ENCODE measurements around the gene ACTA1.

The ACTA1 gene

DNA sequence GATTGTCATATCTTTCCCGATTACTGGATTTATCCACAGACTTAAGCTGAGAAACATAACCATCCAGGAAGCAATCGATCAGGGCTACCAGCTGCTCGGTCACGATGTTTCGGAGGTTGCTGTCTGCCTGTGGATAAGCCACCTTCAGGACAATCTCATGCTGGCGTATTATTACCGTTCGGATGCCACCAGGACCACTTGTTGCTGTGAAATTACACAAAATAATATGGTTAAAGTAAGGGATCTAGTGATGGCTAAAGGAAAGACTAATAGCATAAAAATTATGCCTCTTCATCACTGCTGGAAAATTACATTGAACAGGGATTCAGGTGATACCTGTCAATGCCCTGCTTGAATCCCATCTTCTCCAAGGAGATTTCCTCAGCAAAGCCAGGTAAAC is 30.8 kb upstream of the ACTA1 start:
- Histone ChIP-seq H3K27ac (ENCODE audit: low read depth, low read length) (no peak overlapping the region), H3K9ac (ENCODE audit: low read length in 5 of 5) (no peak overlapping the region), H3K4me3 (ENCODE audit: low read depth in 1 of 5, low read length in 5 of 5) (no peak overlapping the region), H3K9me3 (ENCODE audit: control insufficient read depth in 5 of 5, low read length in 5 of 5) (no peaks in the 10 kb centered on the region), H3K27me3 (ENCODE audit: control insufficient read depth in 5 of 5, insufficient read depth in 4 of 5, low read length in 5 of 5) (no peaks in the 10 kb centered on the region), H3K36me3 (ENCODE audit: control insufficient read depth in 5 of 5, insufficient read depth in 5 of 5, low read length in 5 of 5) (peaks cover 32 to 84% (median 72%) of the 10 kb centered on the region in 5 donors), H3K4me1 (ENCODE audit: control insufficient read depth in 5 of 5, insufficient read depth in 5 of 5, low read length in 5 of 5) (peaks cover 0 to 3% (median 0%) of the 10 kb centered on the region in 5 donors)

DNA sequence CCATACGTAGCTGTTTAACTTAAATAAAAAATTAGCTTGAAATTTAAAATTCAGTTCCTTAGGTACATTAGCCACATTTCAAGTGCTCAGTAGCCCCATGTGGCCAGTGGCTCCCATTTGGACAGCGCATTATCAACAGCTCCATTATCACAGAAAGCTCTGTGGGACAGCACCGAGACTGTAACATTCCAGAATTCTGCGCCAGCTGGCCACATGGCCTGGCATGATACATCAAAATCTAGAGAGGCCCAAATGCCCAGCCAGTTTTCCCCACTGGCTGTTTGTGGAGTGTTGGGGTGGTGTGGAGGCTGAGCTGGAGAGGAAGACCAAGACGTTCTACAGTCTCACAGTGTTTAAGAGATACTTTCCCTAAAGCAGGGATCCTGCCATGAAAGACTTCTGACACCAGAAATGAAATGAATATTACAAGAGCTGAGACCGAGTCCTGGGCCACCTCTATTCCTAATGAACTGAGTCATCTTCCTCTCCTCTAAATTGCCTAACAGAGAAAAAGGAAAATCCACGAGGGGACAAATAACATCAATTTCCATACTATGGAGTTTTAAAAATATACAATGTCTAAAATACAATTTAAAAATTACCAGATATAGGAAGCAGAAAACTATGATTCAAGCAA is 27.3 kb upstream of the ACTA1 start:
- Histone ChIP-seq H3K4me1 (ENCODE audit: control insufficient read depth in 5 of 5, insufficient read depth in 5 of 5, low read length in 5 of 5) (peaks cover 0 to 3% (median 0%) of the 10 kb centered on the region in 5 donors), H3K9me3 (ENCODE audit: control insufficient read depth in 5 of 5, low read length in 5 of 5) (no peaks in the 10 kb centered on the region), H3K27me3 (ENCODE audit: control insufficient read depth in 5 of 5, insufficient read depth in 4 of 5, low read length in 5 of 5) (no peaks in the 10 kb centered on the region), H3K27ac (ENCODE audit: low read depth, low read length) (no peak overlapping the region), H3K36me3 (ENCODE audit: control insufficient read depth in 5 of 5, insufficient read depth in 5 of 5, low read length in 5 of 5) (peaks cover 40 to 88% (median 82%) of the 10 kb centered on the region in 5 donors), H3K4me3 (ENCODE audit: low read depth in 1 of 5, low read length in 5 of 5) (no peak overlapping the region), H3K9ac (ENCODE audit: low read length in 5 of 5) (no peak overlapping the region)

DNA sequence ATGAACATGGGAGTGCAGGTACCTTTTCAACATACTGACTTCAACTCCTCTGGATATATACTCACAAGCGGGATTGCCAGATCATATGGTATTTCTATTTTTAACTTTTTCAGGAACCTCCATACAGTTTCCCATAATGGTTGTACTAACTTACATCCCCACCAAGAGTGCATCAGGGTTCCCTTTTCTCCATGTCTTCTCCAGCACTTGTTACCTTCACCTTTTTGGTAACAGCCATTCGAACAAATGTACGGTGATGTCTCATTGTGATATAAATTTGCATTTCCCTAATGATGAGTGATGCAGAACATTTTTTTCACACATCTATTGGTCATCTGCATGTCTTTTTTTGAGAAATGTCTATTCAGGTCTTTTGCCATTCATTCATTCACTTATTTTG is 25.9 kb upstream of the ACTA1 start:
- Histone ChIP-seq H3K4me1 (ENCODE audit: control insufficient read depth in 5 of 5, insufficient read depth in 5 of 5, low read length in 5 of 5) (peaks cover 0 to 3% (median 0%) of the 10 kb centered on the region in 5 donors), H3K27me3 (ENCODE audit: control insufficient read depth in 5 of 5, insufficient read depth in 4 of 5, low read length in 5 of 5) (no peaks in the 10 kb centered on the region), H3K9ac (ENCODE audit: low read length in 5 of 5) (no peak overlapping the region), H3K36me3 (ENCODE audit: control insufficient read depth in 5 of 5, insufficient read depth in 5 of 5, low read length in 5 of 5) (peaks cover 43 to 88% (median 74%) of the 10 kb centered on the region in 5 donors), H3K27ac (ENCODE audit: low read depth, low read length) (no peak overlapping the region), H3K9me3 (ENCODE audit: control insufficient read depth in 5 of 5, low read length in 5 of 5) (no peaks in the 10 kb centered on the region), H3K4me3 (ENCODE audit: low read depth in 1 of 5, low read length in 5 of 5) (no peak overlapping the region)

DNA sequence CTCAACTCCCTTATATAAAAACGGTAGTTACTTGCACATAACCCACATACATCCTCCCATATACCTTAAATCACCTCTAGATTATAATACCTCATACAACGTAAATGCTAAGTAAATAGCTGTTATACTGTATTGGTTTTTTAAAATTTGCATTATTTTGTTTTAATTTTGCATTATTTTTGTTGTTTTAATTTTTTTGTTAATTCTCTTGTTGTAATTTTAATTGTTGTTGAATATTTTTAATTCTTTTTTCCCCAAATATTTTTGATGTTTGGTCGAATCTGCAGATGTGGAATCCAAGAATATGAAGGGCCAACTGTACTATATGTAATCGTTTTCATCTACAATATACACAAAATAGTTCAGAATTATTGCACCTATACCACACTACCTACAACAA is 23.5 kb upstream of the ACTA1 start:
- H3K4me1 ChIP-seq (ENCODE audit: control insufficient read depth in 5 of 5, insufficient read depth in 5 of 5, low read length in 5 of 5) = peaks cover 0 to 4% (median 0%) of the 10 kb centered on the region in 5 donors
- H3K27ac ChIP-seq (ENCODE audit: low read depth, low read length) = no peak overlapping the region
- no peak overlapping the region for H3K4me3 ChIP-seq (ENCODE audit: low read depth in 1 of 5, low read length in 5 of 5)
- no peaks in the 10 kb centered on the region for H3K27me3 ChIP-seq (ENCODE audit: control insufficient read depth in 5 of 5, insufficient read depth in 4 of 5, low read length in 5 of 5)
- H3K36me3 ChIP-seq (ENCODE audit: control insufficient read depth in 5 of 5, insufficient read depth in 5 of 5, low read length in 5 of 5) = peaks cover 36 to 70% (median 57%) of the 10 kb centered on the region in 5 donors
- no peaks in the 10 kb centered on the region for H3K9me3 ChIP-seq (ENCODE audit: control insufficient read depth in 5 of 5, low read length in 5 of 5)
- H3K9ac ChIP-seq (ENCODE audit: low read length in 5 of 5) = no peak overlapping the region

DNA sequence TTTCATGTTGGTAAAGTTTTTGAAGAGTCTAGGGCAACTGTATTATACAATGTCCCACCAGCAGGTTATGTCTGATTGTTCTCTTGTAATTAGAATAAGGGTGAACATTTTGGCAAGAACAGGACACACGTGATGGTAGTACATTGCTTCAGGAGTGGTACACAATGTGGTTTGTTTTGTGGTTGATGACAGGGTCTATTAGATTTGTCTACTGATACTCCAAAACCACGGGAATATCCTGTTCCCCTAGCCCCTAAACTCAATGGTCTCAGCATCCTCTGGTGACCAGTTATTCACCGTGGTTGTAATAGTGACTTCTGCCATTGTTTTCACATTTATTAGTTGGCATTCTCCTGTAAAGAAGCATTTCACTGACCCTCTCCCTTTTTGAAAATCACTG is 22.1 kb upstream of the ACTA1 start:
- H3K4me3 ChIP-seq (ENCODE audit: low read depth in 1 of 5, low read length in 5 of 5) = no peak overlapping the region
- no peak overlapping the region for H3K9ac ChIP-seq (ENCODE audit: low read length in 5 of 5)
- peaks cover 0 to 5% (median 0%) of the 10 kb centered on the region in 5 donors for H3K4me1 ChIP-seq (ENCODE audit: control insufficient read depth in 5 of 5, insufficient read depth in 5 of 5, low read length in 5 of 5)
- H3K27me3 ChIP-seq (ENCODE audit: control insufficient read depth in 5 of 5, insufficient read depth in 4 of 5, low read length in 5 of 5) = no peaks in the 10 kb centered on the region
- no peak overlapping the region for H3K27ac ChIP-seq (ENCODE audit: low read depth, low read length)
- H3K9me3 ChIP-seq (ENCODE audit: control insufficient read depth in 5 of 5, low read length in 5 of 5) = no peaks in the 10 kb centered on the region
- H3K36me3 ChIP-seq (ENCODE audit: control insufficient read depth in 5 of 5, insufficient read depth in 5 of 5, low read length in 5 of 5) = peaks cover 46 to 70% (median 57%) of the 10 kb centered on the region in 5 donors

DNA sequence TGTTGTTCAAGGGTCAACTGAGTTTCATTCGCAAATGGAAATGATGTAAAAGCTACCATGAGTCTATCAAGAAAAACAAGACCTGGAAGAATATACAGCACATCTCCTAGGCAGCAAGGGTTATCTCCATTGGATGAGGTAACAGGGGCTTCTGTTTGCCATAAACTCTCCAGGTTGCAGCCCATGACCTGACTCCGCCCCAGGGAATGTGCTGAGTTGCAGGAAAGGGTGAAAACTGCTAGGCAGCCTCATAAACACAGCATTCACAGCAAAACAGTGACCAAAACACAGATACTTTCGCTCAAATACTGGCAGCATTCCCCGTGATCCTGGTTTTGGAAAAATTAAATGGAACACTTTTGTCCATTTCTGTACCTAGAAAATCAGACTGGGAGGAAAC is 20.2 kb upstream of the ACTA1 start:
- no peaks in the 10 kb centered on the region for H3K27me3 ChIP-seq (ENCODE audit: control insufficient read depth in 5 of 5, insufficient read depth in 4 of 5, low read length in 5 of 5)
- H3K9me3 ChIP-seq (ENCODE audit: control insufficient read depth in 5 of 5, low read length in 5 of 5) = no peaks in the 10 kb centered on the region
- no peak overlapping the region for H3K27ac ChIP-seq (ENCODE audit: low read depth, low read length)
- H3K4me3 ChIP-seq (ENCODE audit: low read depth in 1 of 5, low read length in 5 of 5) = no peak overlapping the region
- peaks cover 0 to 5% (median 0%) of the 10 kb centered on the region in 5 donors for H3K4me1 ChIP-seq (ENCODE audit: control insufficient read depth in 5 of 5, insufficient read depth in 5 of 5, low read length in 5 of 5)
- peaks cover 41 to 60% (median 49%) of the 10 kb centered on the region in 5 donors for H3K36me3 ChIP-seq (ENCODE audit: control insufficient read depth in 5 of 5, insufficient read depth in 5 of 5, low read length in 5 of 5)
- no peak overlapping the region for H3K9ac ChIP-seq (ENCODE audit: low read length in 5 of 5)

DNA sequence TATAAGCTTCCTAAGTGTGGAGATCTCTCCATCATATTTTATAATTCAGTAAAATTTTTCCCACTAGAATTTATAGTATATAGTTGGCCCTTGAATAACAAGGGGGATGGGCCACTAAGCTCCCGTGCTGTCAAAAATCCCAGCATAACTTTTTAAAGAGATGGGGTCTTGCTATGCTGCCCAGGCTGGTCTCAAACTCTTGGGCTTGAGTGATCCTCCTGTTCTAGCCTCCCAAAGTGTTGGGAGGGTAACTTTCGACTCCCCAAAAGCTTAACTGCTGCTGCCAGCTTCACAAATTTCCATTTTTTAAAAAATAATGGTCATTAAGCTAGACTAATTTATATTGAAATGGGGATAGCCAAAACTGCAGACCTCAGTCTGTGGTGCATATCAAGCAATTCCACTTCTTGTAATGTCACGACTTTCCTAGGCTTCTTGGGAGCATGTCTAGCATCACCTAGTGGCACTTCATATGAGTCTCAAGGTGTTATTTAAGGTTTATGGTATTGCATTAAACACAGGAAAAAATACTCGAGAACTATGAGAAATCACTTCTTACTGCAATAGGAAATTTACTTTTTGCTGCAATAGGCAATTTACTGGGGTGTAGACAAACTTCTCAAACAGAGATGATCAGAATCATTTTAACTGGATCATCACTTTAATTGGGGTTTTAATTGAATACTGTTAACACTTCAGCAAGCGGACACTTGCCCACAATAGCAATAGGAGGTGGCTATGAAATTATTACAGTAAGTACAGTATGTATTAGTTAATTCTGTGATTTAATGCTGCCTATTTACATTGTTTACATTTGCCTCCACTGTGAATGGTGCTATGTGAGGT is 19.3 kb upstream of the ACTA1 start:
- H3K4me3 ChIP-seq (ENCODE audit: low read depth in 1 of 5, low read length in 5 of 5) = no peak overlapping the region
- H3K9me3 ChIP-seq (ENCODE audit: control insufficient read depth in 5 of 5, low read length in 5 of 5) = no peaks in the 10 kb centered on the region
- H3K4me1 ChIP-seq (ENCODE audit: control insufficient read depth in 5 of 5, insufficient read depth in 5 of 5, low read length in 5 of 5) = peaks cover 0 to 5% (median 0%) of the 10 kb centered on the region in 5 donors
- H3K27me3 ChIP-seq (ENCODE audit: control insufficient read depth in 5 of 5, insufficient read depth in 4 of 5, low read length in 5 of 5) = no peaks in the 10 kb centered on the region
- no peak overlapping the region for H3K27ac ChIP-seq (ENCODE audit: low read depth, low read length)
- H3K9ac ChIP-seq (ENCODE audit: low read length in 5 of 5) = no peak overlapping the region
- peaks cover 39 to 64% (median 50%) of the 10 kb centered on the region in 5 donors for H3K36me3 ChIP-seq (ENCODE audit: control insufficient read depth in 5 of 5, insufficient read depth in 5 of 5, low read length in 5 of 5)

DNA sequence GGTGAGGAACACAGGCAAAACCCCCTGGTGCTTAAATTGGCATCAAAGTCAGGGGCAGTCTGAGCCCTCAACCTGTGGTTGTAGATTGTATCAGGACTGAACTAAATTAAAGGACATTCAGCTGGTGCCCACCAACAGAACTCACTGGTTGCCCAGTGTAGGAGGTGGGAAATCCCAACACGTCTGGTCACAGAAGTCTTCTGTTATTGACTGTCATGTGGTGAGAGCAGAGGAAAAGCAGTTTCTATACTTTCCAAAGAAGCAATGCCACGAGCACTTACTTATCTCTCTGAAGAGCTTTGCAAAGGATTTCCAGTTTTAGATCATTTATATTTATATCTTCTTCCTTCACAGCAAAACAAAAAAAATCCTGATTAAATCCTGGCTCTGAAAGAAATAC is 15.0 kb upstream of the ACTA1 start:
- Histone ChIP-seq H3K9ac (ENCODE audit: low read length in 5 of 5) (no peak overlapping the region), H3K9me3 (ENCODE audit: control insufficient read depth in 5 of 5, low read length in 5 of 5) (no peaks in the 10 kb centered on the region), H3K36me3 (ENCODE audit: control insufficient read depth in 5 of 5, insufficient read depth in 5 of 5, low read length in 5 of 5) (peaks cover 25 to 57% (median 45%) of the 10 kb centered on the region in 5 donors), H3K4me3 (ENCODE audit: low read depth in 1 of 5, low read length in 5 of 5) (no peak overlapping the region), H3K27me3 (ENCODE audit: control insufficient read depth in 5 of 5, insufficient read depth in 4 of 5, low read length in 5 of 5) (no peaks in the 10 kb centered on the region), H3K4me1 (ENCODE audit: control insufficient read depth in 5 of 5, insufficient read depth in 5 of 5, low read length in 5 of 5) (peaks cover 0 to 5% (median 0%) of the 10 kb centered on the region in 5 donors), H3K27ac (ENCODE audit: low read depth, low read length) (no peak overlapping the region)

DNA sequence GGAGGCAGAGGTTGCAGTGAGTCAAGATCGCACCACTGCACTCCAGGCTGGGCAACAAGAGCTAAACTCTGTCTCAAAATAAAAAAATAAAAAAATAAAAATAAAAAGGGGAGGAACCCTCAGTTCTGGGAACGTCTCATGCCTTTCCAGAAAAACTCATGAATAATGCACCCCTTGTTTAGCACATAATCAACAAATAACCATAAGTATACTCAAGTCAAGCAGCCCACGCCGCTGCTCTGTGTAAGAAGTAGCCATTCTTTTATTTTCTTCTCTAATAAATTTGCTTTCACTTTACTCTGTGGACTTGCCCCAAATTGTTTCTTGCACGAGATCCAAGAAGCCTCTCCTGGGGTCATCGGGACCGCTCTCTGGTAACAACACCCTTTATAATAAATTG is 14.5 kb upstream of the ACTA1 start:
- Histone ChIP-seq H3K9me3 (ENCODE audit: control insufficient read depth in 5 of 5, low read length in 5 of 5) (no peaks in the 10 kb centered on the region), H3K9ac (ENCODE audit: low read length in 5 of 5) (no peak overlapping the region), H3K27me3 (ENCODE audit: control insufficient read depth in 5 of 5, insufficient read depth in 4 of 5, low read length in 5 of 5) (no peaks in the 10 kb centered on the region), H3K4me3 (ENCODE audit: low read depth in 1 of 5, low read length in 5 of 5) (no peak overlapping the region), H3K27ac (ENCODE audit: low read depth, low read length) (no peak overlapping the region), H3K36me3 (ENCODE audit: control insufficient read depth in 5 of 5, insufficient read depth in 5 of 5, low read length in 5 of 5) (peaks cover 25 to 58% (median 46%) of the 10 kb centered on the region in 5 donors), H3K4me1 (ENCODE audit: control insufficient read depth in 5 of 5, insufficient read depth in 5 of 5, low read length in 5 of 5) (peaks cover 0 to 5% (median 0%) of the 10 kb centered on the region in 5 donors)

DNA sequence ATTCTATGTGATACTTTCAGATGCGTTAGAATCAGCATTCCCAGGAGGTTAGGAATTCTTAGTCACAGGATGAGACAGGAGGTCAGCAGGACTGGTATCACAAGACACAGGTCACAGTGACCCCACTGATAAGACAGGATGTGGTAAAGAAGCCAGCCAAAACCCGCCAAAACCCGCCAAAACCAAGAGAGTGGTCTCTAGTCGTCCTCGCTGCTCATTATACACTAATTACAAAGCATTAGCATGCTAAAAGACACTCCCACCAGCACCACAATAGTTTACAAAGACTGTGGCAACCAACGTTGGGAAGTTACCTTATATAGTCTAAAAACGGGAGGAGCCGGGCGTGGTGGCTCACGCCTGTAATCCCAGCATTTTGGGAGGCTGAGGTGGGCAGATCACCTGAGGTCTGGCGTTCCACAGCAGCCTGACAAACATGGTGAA is 13.9 kb upstream of the ACTA1 start:
- no peaks in the 10 kb centered on the region for H3K9me3 ChIP-seq (ENCODE audit: control insufficient read depth in 5 of 5, low read length in 5 of 5)
- no peak overlapping the region for H3K4me3 ChIP-seq (ENCODE audit: low read depth in 1 of 5, low read length in 5 of 5)
- peaks cover 0 to 5% (median 0%) of the 10 kb centered on the region in 5 donors for H3K4me1 ChIP-seq (ENCODE audit: control insufficient read depth in 5 of 5, insufficient read depth in 5 of 5, low read length in 5 of 5)
- H3K36me3 ChIP-seq (ENCODE audit: control insufficient read depth in 5 of 5, insufficient read depth in 5 of 5, low read length in 5 of 5) = peaks cover 25 to 63% (median 51%) of the 10 kb centered on the region in 5 donors
- H3K9ac ChIP-seq (ENCODE audit: low read length in 5 of 5) = no peak overlapping the region
- H3K27me3 ChIP-seq (ENCODE audit: control insufficient read depth in 5 of 5, insufficient read depth in 4 of 5, low read length in 5 of 5) = no peaks in the 10 kb centered on the region
- H3K27ac ChIP-seq (ENCODE audit: low read depth, low read length) = no peak overlapping the region

Measured in subcutaneous abdominal adipose tissue (tissue), 5 donors.